Measurements from ENCODE around the gene CCP110.

The CCP110 gene

DNA sequence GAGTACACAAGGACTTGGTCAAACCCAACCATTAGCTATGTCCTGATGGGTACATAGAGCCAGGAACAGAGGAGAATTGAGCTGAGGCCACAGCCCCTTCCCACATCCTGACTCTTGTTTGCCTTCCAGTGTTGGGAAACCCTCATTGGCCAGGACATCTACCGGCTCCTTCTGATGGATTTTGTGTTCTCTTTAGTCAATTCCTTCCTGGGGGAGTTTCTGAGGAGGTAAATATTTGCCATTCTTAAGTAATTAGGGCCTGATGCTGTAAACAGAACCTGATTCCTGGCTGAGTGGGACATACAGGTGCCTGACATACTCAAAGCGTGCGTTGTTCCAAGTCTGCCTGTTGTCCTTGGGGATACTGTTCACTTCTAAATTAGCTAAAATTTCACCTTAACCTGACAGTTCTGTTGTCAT lies 44.4 kb upstream of the CCP110 start:
- Histone ChIP-seq H4K20me1 (ENCODE audit: insufficient read depth, low read length) (no peaks in the 10 kb centered on the region), H3K27me3 (ENCODE audit: insufficient read depth, low read length, poor library complexity) (no peaks in the 10 kb centered on the region), H3K9ac (ENCODE audit: low read depth, low read length) (no peak overlapping the region), H2AFZ (ENCODE audit: low read depth, low read length) (no peak overlapping the region), H3K79me2 (ENCODE audit: insufficient read depth, low read length) (no peaks in the 10 kb centered on the region), H3K36me3 (ENCODE audit: insufficient read depth, low read length) (no peaks in the 10 kb centered on the region), H3K4me3 (ENCODE audit: low read depth in 1 of 2, low read length in 2 of 2) (no peak overlapping the region), H3K27ac (ENCODE audit: low read length) (no peak overlapping the region), H3K4me1 (ENCODE audit: insufficient read depth, low read length) (no peaks in the 10 kb centered on the region), H3K9me3 (ENCODE audit: insufficient read depth, low read length, severe bottlenecking) (no peaks in the 10 kb centered on the region), H3K4me2 (ENCODE audit: insufficient read depth, low read length) (no peak overlapping the region)
- ATAC-seq (ENCODE audit: insufficient read depth, low read depth) (no peak), DNase-seq (no peak)
- TF ChIP-seq EZH2 (IDR thresholded peaks at IDR 0.05; ENCODE audit: borderline replicate concordance, low read depth, low read length, severe bottlenecking): no peak
- TF ChIP-seq, protein P1, sequence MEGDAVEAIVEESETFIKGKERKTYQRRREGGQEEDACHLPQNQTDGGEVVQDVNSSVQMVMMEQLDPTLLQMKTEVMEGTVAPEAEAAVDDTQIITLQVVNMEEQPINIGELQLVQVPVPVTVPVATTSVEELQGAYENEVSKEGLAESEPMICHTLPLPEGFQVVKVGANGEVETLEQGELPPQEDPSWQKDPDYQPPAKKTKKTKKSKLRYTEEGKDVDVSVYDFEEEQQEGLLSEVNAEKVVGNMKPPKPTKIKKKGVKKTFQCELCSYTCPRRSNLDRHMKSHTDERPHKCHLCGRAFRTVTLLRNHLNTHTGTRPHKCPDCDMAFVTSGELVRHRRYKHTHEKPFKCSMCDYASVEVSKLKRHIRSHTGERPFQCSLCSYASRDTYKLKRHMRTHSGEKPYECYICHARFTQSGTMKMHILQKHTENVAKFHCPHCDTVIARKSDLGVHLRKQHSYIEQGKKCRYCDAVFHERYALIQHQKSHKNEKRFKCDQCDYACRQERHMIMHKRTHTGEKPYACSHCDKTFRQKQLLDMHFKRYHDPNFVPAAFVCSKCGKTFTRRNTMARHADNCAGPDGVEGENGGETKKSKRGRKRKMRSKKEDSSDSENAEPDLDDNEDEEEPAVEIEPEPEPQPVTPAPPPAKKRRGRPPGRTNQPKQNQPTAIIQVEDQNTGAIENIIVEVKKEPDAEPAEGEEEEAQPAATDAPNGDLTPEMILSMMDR (IDR thresholded peaks at IDR 0.05; ENCODE audit: borderline replicate concordance, extremely low read depth, low read length, poor library complexity, severe bottlenecking): no peak

DNA sequence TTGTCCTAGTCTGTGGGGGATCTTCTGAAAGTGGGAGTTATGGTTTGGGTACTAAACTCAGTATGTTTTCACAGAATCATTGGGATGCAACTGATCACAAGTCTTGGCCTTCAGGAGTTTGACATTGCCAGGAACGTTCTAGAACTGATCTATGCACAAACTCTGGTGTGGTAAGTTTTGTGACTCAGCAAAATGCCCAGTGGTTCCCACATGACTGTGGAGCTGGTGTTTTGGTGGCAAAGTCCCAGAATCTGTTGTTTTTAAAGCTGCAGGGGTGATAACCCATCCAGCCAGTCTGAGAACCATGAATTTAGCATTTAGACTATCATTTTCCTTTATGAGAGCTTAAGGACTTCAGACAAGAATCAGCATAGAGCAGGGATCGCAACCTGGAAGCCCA lies 42.4 kb upstream of the CCP110 start:
- Histone ChIP-seq H3K27ac (ENCODE audit: low read length) (no peak overlapping the region), H3K4me2 (ENCODE audit: insufficient read depth, low read length) (no peak overlapping the region), H3K36me3 (ENCODE audit: insufficient read depth, low read length) (no peaks in the 10 kb centered on the region), H3K79me2 (ENCODE audit: insufficient read depth, low read length) (no peaks in the 10 kb centered on the region), H3K4me3 (ENCODE audit: low read depth in 1 of 2, low read length in 2 of 2) (no peak overlapping the region), H3K27me3 (ENCODE audit: insufficient read depth, low read length, poor library complexity) (no peaks in the 10 kb centered on the region), H3K9me3 (ENCODE audit: insufficient read depth, low read length, severe bottlenecking) (no peaks in the 10 kb centered on the region), H4K20me1 (ENCODE audit: insufficient read depth, low read length) (no peaks in the 10 kb centered on the region), H2AFZ (ENCODE audit: low read depth, low read length) (no peak overlapping the region), H3K4me1 (ENCODE audit: insufficient read depth, low read length) (no peaks in the 10 kb centered on the region), H3K9ac (ENCODE audit: low read depth, low read length) (no peak overlapping the region)
- no peak for ATAC-seq (ENCODE audit: insufficient read depth, low read depth)
- DNase-seq: no peak
- TF ChIP-seq, protein P1 (IDR thresholded peaks at IDR 0.05; ENCODE audit: borderline replicate concordance, extremely low read depth, low read length, poor library complexity, severe bottlenecking): no peak
- TF ChIP-seq EZH2 (IDR thresholded peaks at IDR 0.05; ENCODE audit: borderline replicate concordance, low read depth, low read length, severe bottlenecking): no peak

DNA sequence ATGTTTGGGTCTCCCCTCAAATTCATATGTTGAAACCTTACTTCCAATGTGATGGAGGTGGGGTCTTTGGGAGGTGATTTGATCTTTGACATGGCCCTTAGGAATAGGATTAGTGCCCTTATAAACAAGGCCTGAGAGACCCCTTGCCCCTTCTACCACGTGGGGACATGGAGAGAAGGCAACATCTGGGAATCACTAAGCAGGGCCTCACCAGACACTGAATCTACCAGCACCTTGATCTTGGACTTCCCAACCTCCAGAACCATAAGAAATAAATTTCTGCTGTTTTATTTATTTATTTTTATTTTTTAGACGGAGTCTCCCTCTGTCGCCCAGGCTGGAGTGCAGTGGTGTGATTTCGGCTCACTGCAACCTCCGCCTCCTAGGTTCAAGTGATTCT lies 42.0 kb upstream of the CCP110 start:
- no peaks in the 10 kb centered on the region for H3K27me3 ChIP-seq (ENCODE audit: insufficient read depth, low read length, poor library complexity)
- H3K79me2 ChIP-seq (ENCODE audit: insufficient read depth, low read length): no peaks in the 10 kb centered on the region
- H4K20me1 ChIP-seq (ENCODE audit: insufficient read depth, low read length): no peaks in the 10 kb centered on the region
- no peaks in the 10 kb centered on the region for H3K4me1 ChIP-seq (ENCODE audit: insufficient read depth, low read length)
- H3K4me3 ChIP-seq (ENCODE audit: low read depth in 1 of 2, low read length in 2 of 2): no peak overlapping the region
- no peak overlapping the region for H3K27ac ChIP-seq (ENCODE audit: low read length)
- no peak overlapping the region for H3K4me2 ChIP-seq (ENCODE audit: insufficient read depth, low read length)
- H3K9ac ChIP-seq (ENCODE audit: low read depth, low read length): no peak overlapping the region
- no peaks in the 10 kb centered on the region for H3K9me3 ChIP-seq (ENCODE audit: insufficient read depth, low read length, severe bottlenecking)
- no peak for DNase-seq
- no peak overlapping the region for H2AFZ ChIP-seq (ENCODE audit: low read depth, low read length)
- no peaks in the 10 kb centered on the region for H3K36me3 ChIP-seq (ENCODE audit: insufficient read depth, low read length)
- TF ChIP-seq EZH2 (IDR thresholded peaks at IDR 0.05; ENCODE audit: borderline replicate concordance, low read depth, low read length, severe bottlenecking): no peak
- TF ChIP-seq, protein P1 (IDR thresholded peaks at IDR 0.05; ENCODE audit: borderline replicate concordance, extremely low read depth, low read length, poor library complexity, severe bottlenecking): no peak
- no peak for ATAC-seq (ENCODE audit: insufficient read depth, low read depth)

DNA sequence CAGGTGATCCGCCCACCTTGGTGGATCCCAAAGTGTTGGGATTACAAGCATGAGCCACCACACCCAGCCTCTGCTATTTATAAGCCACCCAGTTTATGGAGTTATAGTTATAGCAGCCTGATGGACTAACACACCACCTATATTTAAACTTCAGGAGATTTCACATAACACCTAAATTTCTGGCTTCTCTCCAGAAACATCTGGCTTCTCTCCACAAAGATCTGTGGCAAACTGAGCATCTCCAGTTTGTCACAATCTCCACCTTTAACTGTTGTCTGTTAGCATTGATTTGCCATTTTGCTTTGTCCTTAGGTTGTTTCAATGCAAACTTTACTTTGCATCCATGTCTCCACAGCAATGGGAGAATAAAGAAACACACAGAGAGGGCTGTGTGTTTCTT lies 41.5 kb upstream of the CCP110 start:
- no peaks in the 10 kb centered on the region for H3K4me1 ChIP-seq (ENCODE audit: insufficient read depth, low read length)
- no peak for ATAC-seq (ENCODE audit: insufficient read depth, low read depth)
- H3K9me3 ChIP-seq (ENCODE audit: insufficient read depth, low read length, severe bottlenecking): no peaks in the 10 kb centered on the region
- H3K9ac ChIP-seq (ENCODE audit: low read depth, low read length): no peak overlapping the region
- DNase-seq: no peak
- no peak for TF ChIP-seq EZH2 (IDR thresholded peaks at IDR 0.05; ENCODE audit: borderline replicate concordance, low read depth, low read length, severe bottlenecking)
- TF ChIP-seq, protein P1 (IDR thresholded peaks at IDR 0.05; ENCODE audit: borderline replicate concordance, extremely low read depth, low read length, poor library complexity, severe bottlenecking): no peak
- H3K4me3 ChIP-seq (ENCODE audit: low read depth in 1 of 2, low read length in 2 of 2): no peak overlapping the region
- no peaks in the 10 kb centered on the region for H3K79me2 ChIP-seq (ENCODE audit: insufficient read depth, low read length)
- H3K36me3 ChIP-seq (ENCODE audit: insufficient read depth, low read length): no peaks in the 10 kb centered on the region
- no peak overlapping the region for H3K27ac ChIP-seq (ENCODE audit: low read length)
- H4K20me1 ChIP-seq (ENCODE audit: insufficient read depth, low read length): no peaks in the 10 kb centered on the region
- H3K4me2 ChIP-seq (ENCODE audit: insufficient read depth, low read length): no peak overlapping the region
- H2AFZ ChIP-seq (ENCODE audit: low read depth, low read length): no peak overlapping the region
- H3K27me3 ChIP-seq (ENCODE audit: insufficient read depth, low read length, poor library complexity): no peaks in the 10 kb centered on the region

All from DND-41 (cell line).